HG02884 (cell line): ENCODE data around the gene RETREG2.

ENCODE experiments used
- ATAC-seq: cut with Tn5 transposase; IDR thresholded peaks from one replicate; pipeline ENCODE4 v1.9.1; 2021; ENCODE audit warnings: mild to moderate bottlenecking, moderate library complexity; ENCODE audit not compliant: unreplicated experiment

Gene RETREG2

DNA sequence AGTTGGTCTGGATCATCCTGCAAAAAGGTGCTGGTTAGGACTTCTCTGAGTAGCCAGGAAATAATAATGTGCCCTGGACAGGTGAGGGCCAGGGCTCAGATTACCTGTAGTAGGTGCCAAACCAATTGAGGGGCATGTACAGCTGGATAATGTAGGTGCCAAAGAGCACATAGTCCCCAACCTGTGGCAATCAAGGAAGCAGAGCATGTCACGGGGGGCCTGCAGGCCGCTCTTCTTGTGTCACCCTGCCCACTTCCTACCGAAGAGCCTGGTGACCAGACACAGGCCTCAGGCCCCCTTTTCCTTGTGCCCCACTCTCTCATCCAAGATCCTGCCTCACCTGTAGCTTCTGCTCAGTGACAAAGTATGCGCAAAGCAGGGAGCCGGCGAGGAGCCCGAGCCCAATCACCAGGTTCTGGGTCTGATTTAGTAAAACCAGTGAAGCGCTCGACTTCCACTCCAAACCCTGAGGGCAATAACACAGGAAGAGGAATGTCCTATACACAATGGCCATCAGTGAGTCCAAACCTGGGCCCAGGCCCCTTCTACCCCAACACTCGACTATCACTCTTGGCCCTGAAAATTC lies 35.5 kb downstream of the RETREG2 start:
- ATAC-seq = no peak

DNA sequence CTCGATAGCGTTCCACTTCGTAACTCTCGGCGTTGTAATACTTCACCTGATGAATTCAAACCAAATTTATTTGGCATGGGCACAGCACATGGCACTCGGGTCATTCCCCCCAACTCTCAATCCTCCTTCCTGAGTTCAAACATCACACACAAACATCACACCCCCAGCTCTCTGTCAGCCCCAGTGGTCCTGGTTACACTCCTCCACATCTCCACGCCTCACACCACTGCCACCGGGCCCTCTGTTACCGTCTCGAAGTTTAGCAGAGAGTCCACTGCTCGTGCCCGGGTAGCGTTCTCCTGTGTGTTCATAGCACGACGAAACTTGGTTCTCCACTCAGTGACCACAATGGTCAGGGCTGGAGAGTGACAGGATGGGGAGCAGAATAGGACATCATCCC lies 36.1 kb downstream of the RETREG2 start:
- no peak for ATAC-seq

GRCh38 chr2:219214786-219215185 lies 36.7 kb downstream of the RETREG2 start:
- ATAC-seq = no peak

- no peak for ATAC-seq
Measured at GRCh38 chr2:219215871-219216534, 37.9 kb downstream of the RETREG2 start.

- ATAC-seq = no peak
Measured at GRCh38 chr2:219216535-219216915, 38.5 kb downstream of the RETREG2 start.

GRCh38 chr2:219218217-219218731 lies 40.2 kb downstream of the RETREG2 start:
- peak; percentile 9 for ATAC-seq

GRCh38 chr2:219218732-219219701 lies 40.9 kb downstream of the RETREG2 start, which contains the start of gene ABCB6:
TSS of gene ABCB6 (minus strand) at chr2:219218958. CDS start at chr2:219218673, 285 bp downstream.
- ATAC-seq = peak; percentile 80

GRCh38 chr2:219219784-219220532 lies 41.9 kb downstream of the RETREG2 start:
- ATAC-seq = no peak

DNA sequence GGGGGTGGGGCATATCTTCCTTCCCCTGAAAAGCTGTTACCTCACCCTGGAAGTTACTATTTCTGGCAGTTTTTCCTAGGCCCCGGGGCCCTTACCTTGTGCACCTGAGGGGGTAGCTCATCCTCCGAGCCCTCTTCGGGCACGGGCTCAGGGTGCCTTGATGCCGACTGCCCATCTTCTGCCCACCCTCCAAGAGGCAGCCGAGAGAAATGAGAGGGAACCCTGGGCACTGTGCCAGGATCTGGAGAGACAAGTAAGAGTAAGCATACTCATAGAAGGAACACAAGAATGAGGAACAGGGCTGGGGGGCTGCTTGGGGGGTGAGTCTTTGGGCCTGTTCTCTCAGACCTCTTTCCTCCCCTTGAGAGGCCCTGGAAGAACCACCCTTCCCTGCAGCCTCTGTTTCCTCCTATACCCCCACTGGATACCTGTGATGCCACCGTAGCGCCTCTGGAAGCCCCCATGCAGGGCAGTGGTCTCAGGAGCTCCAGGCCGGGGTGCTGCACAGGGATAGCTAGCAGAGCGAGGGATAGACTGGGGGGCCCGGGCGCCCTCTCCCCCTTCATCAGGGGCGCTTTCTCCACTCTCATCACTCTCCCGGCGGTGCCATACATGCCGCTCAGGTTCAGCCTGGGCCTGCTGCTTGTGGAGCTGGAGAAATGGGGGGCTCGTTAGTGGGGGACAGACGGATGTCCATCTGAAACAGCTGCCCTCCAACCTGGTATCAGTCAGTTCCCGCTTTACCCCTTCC lies 42.8 kb downstream of the RETREG2 start:
- ATAC-seq = no peak

DNA sequence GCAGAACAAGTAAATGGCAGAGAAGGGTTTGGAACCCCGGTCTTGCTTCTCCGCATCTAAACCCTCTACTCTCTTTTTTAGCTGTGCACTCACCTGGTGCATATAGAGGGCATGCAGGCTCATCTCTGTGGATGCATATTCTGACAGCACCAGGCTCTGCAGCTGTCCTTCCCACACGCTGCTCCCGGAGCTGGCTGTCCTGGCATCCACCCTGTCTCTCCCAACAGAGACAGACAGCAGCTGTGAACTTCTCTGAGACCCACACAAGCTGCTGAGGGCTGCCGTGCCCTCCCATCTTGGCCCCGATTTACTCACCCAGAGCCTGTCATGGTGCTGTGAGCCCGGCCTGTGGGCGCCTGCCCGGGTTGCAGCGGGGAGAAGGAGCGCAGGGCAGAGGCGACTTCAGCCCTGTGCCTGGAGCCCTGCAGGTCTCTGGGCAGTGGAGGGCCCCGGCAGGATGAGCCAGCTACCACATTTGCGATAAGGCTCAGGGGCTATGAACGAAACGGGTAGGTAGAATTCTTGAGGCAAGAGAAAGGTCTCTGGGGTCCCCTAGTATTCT lies 44.0 kb downstream of the RETREG2 start:
- ATAC-seq = no peak

GRCh38 chr2:219223831-219224610 lies 45.9 kb downstream of the RETREG2 start:
- ATAC-seq = no peak

DNA sequence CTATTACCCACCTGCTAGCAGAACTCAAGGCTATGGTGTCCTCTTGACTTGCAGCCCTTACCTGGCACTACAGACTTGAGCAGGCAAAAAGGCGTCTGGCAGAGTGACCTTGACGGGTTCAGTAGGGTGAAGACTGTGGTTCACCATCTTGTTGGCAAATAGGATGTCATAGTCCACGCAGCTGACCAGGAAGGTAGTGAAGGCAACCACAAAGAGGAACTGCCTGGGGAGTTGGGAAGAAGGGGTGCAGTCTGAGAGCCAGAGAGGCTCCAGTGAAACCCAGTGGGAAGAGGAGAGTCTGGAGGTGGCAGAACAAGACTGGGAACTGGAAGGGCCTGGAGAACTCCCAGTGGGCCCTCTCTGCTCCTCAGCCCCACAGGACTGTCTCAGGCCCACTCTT lies 47.3 kb downstream of the RETREG2 start:
- no peak for ATAC-seq

GRCh38 chr2:219228041-219228910 lies 50.2 kb downstream of the RETREG2 start:
- ATAC-seq = no peak

DNA sequence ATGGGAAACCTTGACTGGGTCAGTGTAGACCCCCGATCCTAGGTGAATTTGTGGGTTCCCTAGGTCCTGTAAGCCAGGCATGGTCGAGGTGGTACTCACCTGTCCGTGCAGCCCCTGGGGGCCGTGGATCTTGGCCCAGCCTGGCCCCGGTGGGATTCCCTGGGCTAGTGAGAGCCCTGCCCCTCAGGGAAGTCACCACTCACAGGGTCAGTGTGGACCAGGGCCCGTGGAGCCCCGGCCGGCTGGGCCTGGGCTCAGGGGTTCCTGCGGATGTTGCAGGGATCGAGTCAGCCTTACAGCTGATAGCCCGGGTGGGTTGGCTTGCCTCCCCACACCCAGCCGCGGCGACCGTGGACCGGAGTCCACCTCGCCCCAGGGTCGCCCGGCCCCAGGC lies 50.8 kb downstream of the RETREG2 start:
- no peak for ATAC-seq

- peak; percentile 97 for ATAC-seq
Measured at GRCh38 chr2:219229305-219230058, 51.4 kb downstream of the RETREG2 start, which contains the start of the genes ANKZF1 and ATG9A. TSS of gene ANKZF1 (plus strand) at chr2:219229806. CDS start at chr2:219230258, 452 bp downstream. TSS of gene ATG9A (minus strand) at chr2:219229636. CDS start at chr2:219228024, 1,612 bp downstream.

DNA sequence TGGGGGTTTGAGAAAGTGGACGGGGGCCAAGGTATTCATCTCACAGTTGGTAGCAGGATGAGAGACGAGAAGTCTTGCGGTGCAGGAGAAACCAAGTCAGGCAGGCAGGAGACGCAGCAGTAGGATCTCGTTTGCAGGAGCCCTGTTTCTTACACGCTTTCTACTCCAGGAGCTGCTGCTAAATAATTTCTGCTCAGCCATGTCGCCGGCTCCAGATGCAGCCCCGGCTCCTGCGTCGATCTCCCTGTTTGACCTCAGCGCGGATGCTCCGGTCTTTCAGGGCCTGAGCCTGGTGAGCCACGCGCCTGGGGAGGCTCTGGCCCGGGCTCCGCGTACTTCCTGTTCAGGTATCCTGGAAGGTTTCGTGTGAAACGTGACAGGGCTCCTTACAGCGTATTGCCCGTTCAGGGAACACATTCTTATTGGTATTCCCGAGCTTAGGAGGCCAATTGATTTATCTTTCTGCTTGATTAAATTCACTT lies 52.0 kb downstream of the RETREG2 start:
- ATAC-seq = peak; percentile 13

GRCh38 chr2:219234331-219234730 lies 56.3 kb downstream of the RETREG2 start:
- no peak for ATAC-seq
